Epithelial cell of proximal tubule (primary cell): Measurements from ENCODE around the gene ANKRD55. TPM values are rescaled to one million over a fixed set of nuclear protein-coding genes. Genes with fewer than 3 reads are reported as not detected.
"Not testable (repeated sequence)": the region's sequence is repeated elsewhere in the genome, so short reads cannot be mapped to it uniquely, and the experiment has no call there.

Experiments
- DNase-seq: peaks from one replicate; pipeline ENCODE4 v3.0.0-alpha.2; 2011; ENCODE audit warnings: low read depth
- H3K4me3 ChIP-seq: 2 replicates; pipeline ENCODE4 v1.5.1; 2011; ENCODE audit warnings: low read depth, mild to moderate bottlenecking, low read length
- CTCF ChIP-seq: conservative IDR thresholded peaks from 2 replicates; pipeline ENCODE4 v1.5.1; 2012; ENCODE audit warnings: low read depth, mild to moderate bottlenecking, low read length
- total RNA-seq: library from RNA; depleted of rRNA; stranded (reverse); fragments of >200 nt; gene quantifications from 2 replicates; pipeline ENCODE4 v1.2.3, GENCODE V29; 2015

ANKRD55 gene
- total RNA-seq, 1 donor from 2014 or later = not detected

- no peak for DNase-seq
- TF ChIP-seq CTCF = no peak
Observed at GRCh38 chr5:56273376-56273955, 40.3 kb upstream of the ANKRD55 start.

GRCh38 chr5:56272765-56273164 is 39.6 kb upstream of the ANKRD55 start:
- no peak for TF ChIP-seq CTCF
- H3K4me3 ChIP-seq = no peak overlapping the region
- DNase-seq = no peak

More at GRCh38 chr5:56273376-56273955, 40.3 kb upstream of the ANKRD55 start:
- H3K4me3 ChIP-seq = no peak overlapping the region

GRCh38 chr5:56270568-56271392 is 37.6 kb upstream of the ANKRD55 start:
- peak; percentile 70 for DNase-seq
- H3K4me3 ChIP-seq = no peak overlapping the region

GRCh38 chr5:56270058-56270457 is 36.9 kb upstream of the ANKRD55 start:
- DNase-seq = no peak

More at GRCh38 chr5:56270568-56271392, 37.6 kb upstream of the ANKRD55 start:
- TF ChIP-seq CTCF = peak; percentile 100

GRCh38 chr5:56269216-56269927 is 36.2 kb upstream of the ANKRD55 start:
- H3K4me3 ChIP-seq = no peak overlapping the region
- DNase-seq = no peak
- peak; percentile 80 for TF ChIP-seq CTCF

More at GRCh38 chr5:56270058-56270457, 36.9 kb upstream of the ANKRD55 start:
- no peak for TF ChIP-seq CTCF
- H3K4me3 ChIP-seq = no peak overlapping the region

- DNase-seq, H3K4me3 ChIP-seq: not testable (repeated sequence)
Observed at GRCh38 chr5:56268707-56269106, 35.6 kb upstream of the ANKRD55 start.

- no peak for DNase-seq
- no peak overlapping the region for H3K4me3 ChIP-seq
- TF ChIP-seq CTCF = no peak
Observed at GRCh38 chr5:56267856-56268255, 34.7 kb upstream of the ANKRD55 start.
